ENCODE measurements around the gene ADAMTS3. TPM values are rescaled to one million over a fixed set of nuclear protein-coding genes. Genes with fewer than 3 reads are reported as not detected.

Gene ADAMTS3
- total RNA-seq, 1 experiment from 2014 or later: 4.4 TPM

- TF ChIP-seq, protein P1, sequence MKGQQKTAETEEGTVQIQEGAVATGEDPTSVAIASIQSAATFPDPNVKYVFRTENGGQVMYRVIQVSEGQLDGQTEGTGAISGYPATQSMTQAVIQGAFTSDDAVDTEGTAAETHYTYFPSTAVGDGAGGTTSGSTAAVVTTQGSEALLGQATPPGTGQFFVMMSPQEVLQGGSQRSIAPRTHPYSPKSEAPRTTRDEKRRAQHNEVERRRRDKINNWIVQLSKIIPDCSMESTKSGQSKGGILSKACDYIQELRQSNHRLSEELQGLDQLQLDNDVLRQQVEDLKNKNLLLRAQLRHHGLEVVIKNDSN (CRISPR knock-in tag; IDR thresholded peaks at IDR 0.05): no peak
- TF ChIP-seq, protein P2, sequence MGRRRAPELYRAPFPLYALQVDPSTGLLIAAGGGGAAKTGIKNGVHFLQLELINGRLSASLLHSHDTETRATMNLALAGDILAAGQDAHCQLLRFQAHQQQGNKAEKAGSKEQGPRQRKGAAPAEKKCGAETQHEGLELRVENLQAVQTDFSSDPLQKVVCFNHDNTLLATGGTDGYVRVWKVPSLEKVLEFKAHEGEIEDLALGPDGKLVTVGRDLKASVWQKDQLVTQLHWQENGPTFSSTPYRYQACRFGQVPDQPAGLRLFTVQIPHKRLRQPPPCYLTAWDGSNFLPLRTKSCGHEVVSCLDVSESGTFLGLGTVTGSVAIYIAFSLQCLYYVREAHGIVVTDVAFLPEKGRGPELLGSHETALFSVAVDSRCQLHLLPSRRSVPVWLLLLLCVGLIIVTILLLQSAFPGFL (CRISPR knock-in tag; IDR thresholded peaks at IDR 0.05; ENCODE audit: borderline replicate concordance): no peak
- TF ChIP-seq, protein P3, sequence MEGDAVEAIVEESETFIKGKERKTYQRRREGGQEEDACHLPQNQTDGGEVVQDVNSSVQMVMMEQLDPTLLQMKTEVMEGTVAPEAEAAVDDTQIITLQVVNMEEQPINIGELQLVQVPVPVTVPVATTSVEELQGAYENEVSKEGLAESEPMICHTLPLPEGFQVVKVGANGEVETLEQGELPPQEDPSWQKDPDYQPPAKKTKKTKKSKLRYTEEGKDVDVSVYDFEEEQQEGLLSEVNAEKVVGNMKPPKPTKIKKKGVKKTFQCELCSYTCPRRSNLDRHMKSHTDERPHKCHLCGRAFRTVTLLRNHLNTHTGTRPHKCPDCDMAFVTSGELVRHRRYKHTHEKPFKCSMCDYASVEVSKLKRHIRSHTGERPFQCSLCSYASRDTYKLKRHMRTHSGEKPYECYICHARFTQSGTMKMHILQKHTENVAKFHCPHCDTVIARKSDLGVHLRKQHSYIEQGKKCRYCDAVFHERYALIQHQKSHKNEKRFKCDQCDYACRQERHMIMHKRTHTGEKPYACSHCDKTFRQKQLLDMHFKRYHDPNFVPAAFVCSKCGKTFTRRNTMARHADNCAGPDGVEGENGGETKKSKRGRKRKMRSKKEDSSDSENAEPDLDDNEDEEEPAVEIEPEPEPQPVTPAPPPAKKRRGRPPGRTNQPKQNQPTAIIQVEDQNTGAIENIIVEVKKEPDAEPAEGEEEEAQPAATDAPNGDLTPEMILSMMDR (IDR thresholded peaks at IDR 0.05): no peak
Measured at GRCh38 chr4:72557021-72557420, 12.0 kb downstream of the ADAMTS3 start (continued).

DNA sequence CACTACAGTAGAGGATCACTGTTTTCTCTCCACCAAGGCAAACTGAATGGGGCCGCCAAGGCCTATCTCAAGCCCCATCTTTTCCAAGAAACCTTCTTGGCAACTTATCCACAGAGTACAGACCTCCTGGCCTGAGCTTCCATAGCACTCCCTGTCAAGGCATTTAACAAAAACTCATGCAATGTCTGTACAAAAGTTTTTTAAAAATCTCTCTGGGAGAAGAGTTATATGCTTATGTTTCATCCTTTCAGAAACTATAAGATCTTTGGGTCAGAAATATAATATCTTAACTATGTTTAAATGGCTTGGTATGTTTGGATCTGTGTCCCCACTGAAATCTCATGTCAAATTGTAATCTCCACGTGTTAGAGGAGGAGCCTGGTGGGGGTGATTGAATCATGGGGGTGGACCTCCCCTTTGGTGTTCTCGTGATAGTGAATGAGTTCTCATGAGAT lies 13.6 kb downstream of the ADAMTS3 start:
- no peak overlapping the region for H3K4me3 Mint-ChIP-seq
- H3K9me3 Mint-ChIP-seq: peaks cover 6% of the 10 kb centered on the region; the same call in 1 of the 2 replicates
- peaks cover 7% of the 10 kb centered on the region; the same call in 1 of the 2 replicates for H3K4me1 Mint-ChIP-seq
- TF ChIP-seq ZMAT4 (CRISPR knock-in tag; IDR thresholded peaks at IDR 0.05) (no peak), ATF1 (CRISPR knock-in tag; IDR thresholded peaks at IDR 0.05) (no peak), IRF2 (CRISPR knock-in tag; IDR thresholded peaks at IDR 0.05; ENCODE audit: borderline replicate concordance, low read depth) (no peak), NR3C1 (CRISPR knock-in tag; conservative IDR thresholded peaks at IDR 0.05; ENCODE audit: low read depth) (no peak), CBFB (CRISPR knock-in tag; IDR thresholded peaks at IDR 0.05; ENCODE audit: low read depth) (no peak), ERG (CRISPR knock-in tag; IDR thresholded peaks at IDR 0.05) (no peak), ZNF671 (CRISPR knock-in tag; IDR thresholded peaks at IDR 0.05) (no peak), RELA (CRISPR knock-in tag; IDR thresholded peaks at IDR 0.05; ENCODE audit: borderline replicate concordance) (no peak), FOXP1 (CRISPR knock-in tag; IDR thresholded peaks at IDR 0.05; ENCODE audit: borderline replicate concordance) (no peak), ZNF425 (CRISPR knock-in tag; conservative IDR thresholded peaks at IDR 0.05) (no peak), NR1H2 (CRISPR knock-in tag; IDR thresholded peaks at IDR 0.05) (no peak)
- TF ChIP-seq, protein P4, sequence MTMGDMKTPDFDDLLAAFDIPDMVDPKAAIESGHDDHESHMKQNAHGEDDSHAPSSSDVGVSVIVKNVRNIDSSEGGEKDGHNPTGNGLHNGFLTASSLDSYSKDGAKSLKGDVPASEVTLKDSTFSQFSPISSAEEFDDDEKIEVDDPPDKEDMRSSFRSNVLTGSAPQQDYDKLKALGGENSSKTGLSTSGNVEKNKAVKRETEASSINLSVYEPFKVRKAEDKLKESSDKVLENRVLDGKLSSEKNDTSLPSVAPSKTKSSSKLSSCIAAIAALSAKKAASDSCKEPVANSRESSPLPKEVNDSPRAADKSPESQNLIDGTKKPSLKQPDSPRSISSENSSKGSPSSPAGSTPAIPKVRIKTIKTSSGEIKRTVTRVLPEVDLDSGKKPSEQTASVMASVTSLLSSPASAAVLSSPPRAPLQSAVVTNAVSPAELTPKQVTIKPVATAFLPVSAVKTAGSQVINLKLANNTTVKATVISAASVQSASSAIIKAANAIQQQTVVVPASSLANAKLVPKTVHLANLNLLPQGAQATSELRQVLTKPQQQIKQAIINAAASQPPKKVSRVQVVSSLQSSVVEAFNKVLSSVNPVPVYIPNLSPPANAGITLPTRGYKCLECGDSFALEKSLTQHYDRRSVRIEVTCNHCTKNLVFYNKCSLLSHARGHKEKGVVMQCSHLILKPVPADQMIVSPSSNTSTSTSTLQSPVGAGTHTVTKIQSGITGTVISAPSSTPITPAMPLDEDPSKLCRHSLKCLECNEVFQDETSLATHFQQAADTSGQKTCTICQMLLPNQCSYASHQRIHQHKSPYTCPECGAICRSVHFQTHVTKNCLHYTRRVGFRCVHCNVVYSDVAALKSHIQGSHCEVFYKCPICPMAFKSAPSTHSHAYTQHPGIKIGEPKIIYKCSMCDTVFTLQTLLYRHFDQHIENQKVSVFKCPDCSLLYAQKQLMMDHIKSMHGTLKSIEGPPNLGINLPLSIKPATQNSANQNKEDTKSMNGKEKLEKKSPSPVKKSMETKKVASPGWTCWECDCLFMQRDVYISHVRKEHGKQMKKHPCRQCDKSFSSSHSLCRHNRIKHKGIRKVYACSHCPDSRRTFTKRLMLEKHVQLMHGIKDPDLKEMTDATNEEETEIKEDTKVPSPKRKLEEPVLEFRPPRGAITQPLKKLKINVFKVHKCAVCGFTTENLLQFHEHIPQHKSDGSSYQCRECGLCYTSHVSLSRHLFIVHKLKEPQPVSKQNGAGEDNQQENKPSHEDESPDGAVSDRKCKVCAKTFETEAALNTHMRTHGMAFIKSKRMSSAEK (CRISPR knock-in tag; IDR thresholded peaks at IDR 0.05; ENCODE audit: borderline replicate concordance): no peak
- TF ChIP-seq, protein P2 (CRISPR knock-in tag; IDR thresholded peaks at IDR 0.05; ENCODE audit: borderline replicate concordance): no peak
- ChIA-PET POLR2A (interaction anchor here (1.2 kb wide), 1 partner anchor 9 kb away, joined by 3 read pairs; no protein-coding TSS in a partner anchor), CTCF (no interaction called here)
- H3K27me3 Mint-ChIP-seq (ENCODE audit: low read depth): no peaks in the 10 kb centered on the region
- no peak for DNase-seq (ENCODE audit: low spot score)
- no peak for ATAC-seq
- H3K27ac Mint-ChIP-seq: no peak overlapping the region
- 0 out of 2 replicates have a peak, but pooled peaks cover 2% of the 10 kb centered on the region for H3K36me3 Mint-ChIP-seq
